HG02885 (cell line): Measurements from ENCODE around the gene EI24.

ENCODE experiments used
- ATAC-seq: cut with Tn5 transposase; IDR thresholded peaks from one replicate; pipeline ENCODE4 v1.9.1; 2021; ENCODE audit warnings: mild to moderate bottlenecking; ENCODE audit not compliant: unreplicated experiment, poor library complexity

EI24 gene

GRCh38 chr11:125625630-125626287 lies 56.5 kb downstream of the EI24 start:
- peak; percentile 87 for ATAC-seq

- ATAC-seq, result peak; percentile 31
These were observed 57.1 kb downstream of the EI24 start for GRCh38 chr11:125626288-125626950.

GRCh38 chr11:125627236-125627910 lies 58.1 kb downstream of the EI24 start:
- no peak for ATAC-seq
